Panc1 (cell line): ENCODE data around the gene OR8D4. TPM values are rescaled to one million over a fixed set of nuclear protein-coding genes. Genes with fewer than 3 reads are reported as not detected.

Source experiments
- ATAC-seq: fragments of 200-7000 bp; cut with Tn5 transposase; 2 replicates; pipeline ENCODE4 v1.9.1; 2020; ENCODE audit warnings: mild to moderate bottlenecking, moderate library complexity
- BruUV-seq: library from RNA; stranded (reverse); fragments of 400-500 nt; replicated peaks from 2 replicates; lab custom pipeline; 2021; lab: Mats Ljungman, UMichigan
- CTCF ChIA-PET: fragments of 300-600 bp; sonication (Branson Sonifier 250); formaldehyde crosslinking; loops from one replicate; lab custom pipeline; 2022; ENCODE audit warnings: antibody characterized with exemption; lab: Charles Lee
- POLR2A ChIA-PET: fragments of 300-600 bp; sonication (Branson Sonifier 250); formaldehyde crosslinking; loops from one replicate; lab custom pipeline; 2022; ENCODE audit warnings: antibody characterized with exemption; lab: Charles Lee
- DNase-seq: peaks from one replicate; pipeline ENCODE4 v3.0.0-alpha.2; 2010; ENCODE audit warnings: low read depth, low spot score
- H3K27ac ChIP-seq: 2 replicates; pipeline ENCODE4 v1.5.1; 2011; ENCODE audit warnings: mild to moderate bottlenecking, low read length, inconsistent platforms
- H3K27me3 ChIP-seq: fragments of 200-500 bp; sonication (Bioruptor generic); 2 replicates; pipeline ENCODE4 v1.6.0; 2014; ENCODE audit warnings: low read length, inconsistent platforms; ENCODE audit not compliant: control insufficient read depth, insufficient read depth
- H3K36me3 ChIP-seq: fragments of 200-500 bp; sonication (Bioruptor generic); 2 replicates; pipeline ENCODE4 v1.5.1; 2014; ENCODE audit warnings: inconsistent platforms, mild to moderate bottlenecking, low read length, moderate library complexity; ENCODE audit not compliant: control insufficient read depth, insufficient read depth
- H3K4me1 ChIP-seq: 2 replicates; pipeline ENCODE4 v1.5.1; 2011; ENCODE audit warnings: inconsistent platforms, mild to moderate bottlenecking, low read length, moderate library complexity; ENCODE audit not compliant: control insufficient read depth, insufficient read depth
- H3K4me3 ChIP-seq, 2 experiments: 2 replicates each; pipeline ENCODE4 v1.5.1; 2011 to 2012; ENCODE audit warnings: low read depth in 2 of 2, low read length in 2 of 2, mild to moderate bottlenecking in 2 of 2, inconsistent platforms in 1 of 2, moderate library complexity in 1 of 2
- H3K9me3 ChIP-seq: fragments of 200-500 bp; sonication (Bioruptor generic); 2 replicates; pipeline ENCODE4 v1.5.1; 2014; ENCODE audit warnings: low read depth, mild to moderate bottlenecking, inconsistent platforms, low read length, moderate library complexity; ENCODE audit not compliant: control insufficient read depth, insufficient read depth
- POLR2AphosphoS5 ChIP-seq: IDR thresholded peaks from 2 replicates; pipeline ENCODE4 v1.6.1; 2012; ENCODE audit warnings: mild to moderate bottlenecking, low read depth, low read length, moderate library complexity
- REST ChIP-seq, 2 experiments: IDR thresholded peaks; 2 replicates each; pipeline ENCODE4 v1.6.1; 2011 to 2012; ENCODE audit warnings: low read depth in 2 of 2, control low read depth in 1 of 2, low read length in 1 of 2, mild to moderate bottlenecking in 1 of 2, moderate library complexity in 1 of 2; ENCODE audit not compliant: insufficient read depth in 1 of 2
- SIN3A ChIP-seq: IDR thresholded peaks from 2 replicates; pipeline ENCODE4 v1.6.1; 2012; ENCODE audit warnings: low read depth, mild to moderate bottlenecking, low read length, moderate library complexity, borderline replicate concordance; ENCODE audit not compliant: insufficient read depth
- TCF7L2 ChIP-seq: IDR thresholded peaks from 2 replicates; pipeline ENCODE4 v1.6.1; 2011; ENCODE audit warnings: mild to moderate bottlenecking, low read depth, low read length, inconsistent platforms
- in situ Hi-C: cut with HindIII; loops from 2 replicates; pipeline ENCODE4 v1.10.0; 2016; ENCODE audit warnings: low sequenced_read_pairs, low pct_unique_long_range_greater_than_20kb
- intact Hi-C: fragments of 100-400 bp; cut with micrococcal nuclease; formaldehyde crosslinking; loops from one replicate; pipeline ENCODE4 v1.10.0; 2022; ENCODE audit not compliant: unreplicated experiment
- total RNA-seq: library from RNA; stranded (reverse); gene quantifications from one replicate; pipeline ENCODE4 v1.2.1, GENCODE V29; 2021; ENCODE audit not compliant: unreplicated experiment
- TF ChIP-seq, protein P1 (sequence below): fragments of 450-650 bp; IDR thresholded peaks from 2 replicates; pipeline ENCODE4 v1.5.1; 2017; ENCODE audit warnings: mild to moderate bottlenecking

The OR8D4 gene
- total RNA-seq, 1 experiment from 2014 or later: not detected

DNA sequence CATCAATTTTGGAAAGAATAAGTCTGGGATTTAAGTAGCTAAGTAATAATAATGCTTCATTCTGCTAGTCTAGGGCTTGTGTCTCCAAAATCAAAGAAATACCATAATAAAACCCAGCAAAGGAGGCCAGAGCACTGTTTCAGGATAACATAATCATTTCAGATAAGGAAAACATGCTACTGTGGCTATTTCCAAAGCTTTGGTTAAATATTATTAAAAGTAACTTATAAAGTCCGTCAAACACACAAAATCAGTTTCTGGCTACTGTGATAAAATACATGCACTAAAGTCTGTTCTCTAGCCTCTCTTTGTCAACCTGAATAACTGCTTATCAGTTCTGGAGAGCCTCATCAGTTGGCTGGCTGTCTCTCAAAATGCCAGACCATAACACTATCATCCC, 43.2 kb downstream of the OR8D4 start:
- no peaks in the 10 kb centered on the region for H3K27me3 ChIP-seq
- CTCF ChIA-PET: no interaction called here
- TF ChIP-seq REST (IDR thresholded peaks at IDR 0.05; ENCODE audit: insufficient read depth in 1 of 2, low read depth in 2 of 2, low read length in 1 of 2): no peak
- TF ChIP-seq, protein P1, sequence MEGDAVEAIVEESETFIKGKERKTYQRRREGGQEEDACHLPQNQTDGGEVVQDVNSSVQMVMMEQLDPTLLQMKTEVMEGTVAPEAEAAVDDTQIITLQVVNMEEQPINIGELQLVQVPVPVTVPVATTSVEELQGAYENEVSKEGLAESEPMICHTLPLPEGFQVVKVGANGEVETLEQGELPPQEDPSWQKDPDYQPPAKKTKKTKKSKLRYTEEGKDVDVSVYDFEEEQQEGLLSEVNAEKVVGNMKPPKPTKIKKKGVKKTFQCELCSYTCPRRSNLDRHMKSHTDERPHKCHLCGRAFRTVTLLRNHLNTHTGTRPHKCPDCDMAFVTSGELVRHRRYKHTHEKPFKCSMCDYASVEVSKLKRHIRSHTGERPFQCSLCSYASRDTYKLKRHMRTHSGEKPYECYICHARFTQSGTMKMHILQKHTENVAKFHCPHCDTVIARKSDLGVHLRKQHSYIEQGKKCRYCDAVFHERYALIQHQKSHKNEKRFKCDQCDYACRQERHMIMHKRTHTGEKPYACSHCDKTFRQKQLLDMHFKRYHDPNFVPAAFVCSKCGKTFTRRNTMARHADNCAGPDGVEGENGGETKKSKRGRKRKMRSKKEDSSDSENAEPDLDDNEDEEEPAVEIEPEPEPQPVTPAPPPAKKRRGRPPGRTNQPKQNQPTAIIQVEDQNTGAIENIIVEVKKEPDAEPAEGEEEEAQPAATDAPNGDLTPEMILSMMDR: no peak
- in situ Hi-C loops: no loop called here
- DNase-seq: no peak
- POLR2A ChIA-PET: no interaction called here
- H3K36me3 ChIP-seq: no peaks in the 10 kb centered on the region
- no peak for ATAC-seq
- intact Hi-C loops: no loop called here
- no peaks in the 10 kb centered on the region for H3K4me1 ChIP-seq
- H3K9me3 ChIP-seq: no peaks in the 10 kb centered on the region
- H3K4me3 ChIP-seq: no peak overlapping the region
- H3K27ac ChIP-seq: no peak overlapping the region
- no TSS peak for BruUV-seq

DNA sequence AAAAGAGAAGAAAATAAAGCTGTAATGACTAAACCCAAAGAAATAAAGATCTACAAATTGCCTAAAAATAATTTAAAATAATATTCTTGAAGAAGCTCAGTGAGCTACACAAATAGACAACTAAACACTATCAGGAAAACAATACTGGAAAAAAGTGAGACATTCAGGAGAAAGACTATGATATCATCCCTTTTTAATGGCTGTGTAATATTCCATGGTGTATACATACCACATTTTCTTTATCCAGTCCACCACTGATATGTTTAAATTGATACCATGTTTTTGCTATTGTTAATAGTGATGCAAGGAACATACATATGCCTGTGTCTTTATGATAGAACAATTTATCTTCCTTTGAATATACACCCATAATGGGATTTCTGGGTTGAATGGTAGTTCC, 54.8 kb downstream of the OR8D4 start:
- no TSS peak for BruUV-seq
- Histone ChIP-seq H3K9me3 (no peaks in the 10 kb centered on the region), H3K36me3 (no peaks in the 10 kb centered on the region), H3K4me3 (no peak overlapping the region), H3K27ac (no peak overlapping the region), H3K27me3 (no peaks in the 10 kb centered on the region), H3K4me1 (no peaks in the 10 kb centered on the region)
- TF ChIP-seq REST (IDR thresholded peaks at IDR 0.05; ENCODE audit: insufficient read depth in 1 of 2, low read depth in 2 of 2, low read length in 1 of 2) (no peak), TCF7L2 (no peak), POLR2AphosphoS5 (no peak), SIN3A (no peak)
- TF ChIP-seq, protein P1: no peak
- intact Hi-C loops (no loop called here), in situ Hi-C loops (no loop called here)
- DNase-seq (no peak), ATAC-seq (no peak)
- ChIA-PET POLR2A (no interaction called here), CTCF (no interaction called here)

Other genes starting within 250 kb of the OR8D4 start
- gene SCN3B, start 247.5 kb upstream of the OR8D4 start, total RNA-seq: 0.10 TPM
- gene ZNF202, start 160.5 kb upstream of the OR8D4 start, total RNA-seq: 24.5 TPM
- gene OR6X1, start 147.6 kb upstream of the OR8D4 start, total RNA-seq: not detected
- not detected for gene OR6M1, start 95.8 kb upstream of the OR8D4 start, total RNA-seq
- gene TMEM225, start 16.5 kb upstream of the OR8D4 start, total RNA-seq: not detected
- gene OR4D5, start 37.5 kb downstream of the OR8D4 start, total RNA-seq: not detected
- gene OR6T1, start 41.7 kb downstream of the OR8D4 start, total RNA-seq: not detected
- not detected for gene OR10S1, start 75.6 kb downstream of the OR8D4 start, total RNA-seq
- not detected for gene OR10G6, start 93.0 kb downstream of the OR8D4 start, total RNA-seq
- not detected for gene OR10G4, start 110.8 kb downstream of the OR8D4 start, total RNA-seq
- not detected for gene OR10G9, start 120.8 kb downstream of the OR8D4 start, total RNA-seq
- gene OR10G8, start 124.6 kb downstream of the OR8D4 start, total RNA-seq: not detected
- gene OR10G7, start 139.2 kb downstream of the OR8D4 start, total RNA-seq: not detected
- gene VWA5A, start 213.3 kb downstream of the OR8D4 start, total RNA-seq: 3.1 TPM